ENCODE data around the gene NDUFB7.

Gene NDUFB7

DNA sequence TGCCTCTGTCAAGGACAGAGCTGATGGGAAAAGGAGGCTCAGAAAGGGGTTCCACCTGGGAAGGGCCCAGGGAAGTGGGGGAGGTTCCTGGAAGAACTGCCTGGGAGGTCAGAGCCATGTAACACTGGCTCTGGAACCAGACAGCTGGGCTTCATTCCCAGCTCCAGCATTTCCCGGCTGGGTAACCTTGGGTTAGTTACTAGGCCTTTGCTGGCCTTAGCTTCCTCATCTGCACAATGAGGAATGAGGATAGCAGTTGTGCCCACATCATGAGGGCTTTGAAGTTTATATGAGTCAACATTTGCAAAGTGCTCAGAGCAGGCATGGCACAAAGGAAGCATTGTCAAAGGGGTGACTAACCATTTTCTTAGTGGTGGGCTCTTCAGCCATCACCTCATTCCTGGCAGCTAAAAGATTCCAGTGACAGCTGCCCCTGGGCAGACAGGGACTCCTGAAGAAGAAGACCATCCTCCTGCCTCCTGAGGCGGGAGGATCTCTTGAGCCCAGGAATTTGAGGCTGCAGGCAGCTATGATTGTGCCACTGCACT is 51.9 kb downstream of the NDUFB7 start:
- DNase-seq: no peak

DNA sequence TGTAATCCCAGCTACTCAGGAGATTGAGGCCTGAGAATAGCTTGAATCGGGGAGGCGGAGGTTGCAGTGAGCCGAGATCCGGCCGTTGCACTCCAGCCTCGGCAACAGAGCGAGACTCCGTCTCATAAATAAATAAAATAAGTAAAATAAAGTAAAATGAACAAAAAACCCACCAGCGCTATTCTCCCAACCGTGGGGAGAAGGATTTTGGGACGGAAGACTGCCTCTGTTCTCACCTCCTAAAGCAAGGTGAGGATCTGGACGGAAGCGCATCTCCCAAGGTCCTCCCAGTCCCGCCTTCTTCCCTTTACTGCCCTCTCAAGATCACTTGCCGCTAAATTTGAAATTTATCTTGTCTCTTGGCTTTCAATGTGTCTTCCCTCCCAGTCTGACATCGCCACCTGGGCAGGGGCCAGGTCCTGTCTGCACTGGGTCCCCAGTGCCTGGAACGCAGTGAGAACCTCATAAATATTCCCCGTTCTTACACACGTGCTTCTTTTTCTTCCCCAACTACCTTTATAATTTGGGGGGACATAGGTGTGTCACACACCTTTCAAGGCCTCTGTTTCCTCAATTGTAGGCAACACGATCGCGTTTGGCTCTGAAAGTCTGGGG is 52.5 kb downstream of the NDUFB7 start:
- no peak for DNase-seq

DNA sequence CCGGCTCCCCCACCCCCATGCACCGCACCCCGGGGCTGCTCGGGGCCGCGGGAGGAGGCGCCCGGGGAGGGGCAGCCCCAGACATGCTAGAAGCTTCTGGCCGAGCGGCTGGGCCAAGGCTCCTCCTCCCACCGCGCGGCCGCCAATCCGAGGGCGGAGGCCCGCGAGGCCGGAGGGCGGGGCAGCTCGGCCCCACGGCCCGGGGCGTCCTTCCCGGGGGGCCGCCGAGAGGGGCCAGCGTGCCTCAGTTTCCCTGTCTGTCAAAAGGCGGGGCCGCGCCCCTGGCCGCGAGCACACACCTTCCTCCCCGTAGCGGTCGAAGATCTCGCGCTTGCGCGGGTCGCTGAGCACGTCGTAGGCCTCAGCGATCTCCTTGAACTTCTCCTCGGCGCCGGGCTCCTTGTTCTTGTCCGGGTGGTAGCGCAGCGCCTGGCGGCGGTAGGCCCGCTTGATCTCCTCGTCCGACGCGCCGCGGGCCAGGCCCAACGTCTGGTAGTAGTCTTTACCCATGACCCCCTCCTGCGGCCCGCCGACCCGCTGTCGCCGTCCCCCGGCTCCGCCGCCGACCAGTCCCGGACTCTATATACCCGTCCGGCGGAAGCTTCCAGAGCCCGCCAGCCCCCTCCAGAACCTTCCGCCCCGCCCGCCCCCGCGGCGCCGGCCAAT is 53.9 kb downstream of the NDUFB7 start, which contains the start of gene DNAJB1:
Gene DNAJB1 (minus strand): TSS at position 558 of the 666 bp plus-strand sequence. CDS start 48 bp downstream, at position 510.
- no peak for DNase-seq

DNA sequence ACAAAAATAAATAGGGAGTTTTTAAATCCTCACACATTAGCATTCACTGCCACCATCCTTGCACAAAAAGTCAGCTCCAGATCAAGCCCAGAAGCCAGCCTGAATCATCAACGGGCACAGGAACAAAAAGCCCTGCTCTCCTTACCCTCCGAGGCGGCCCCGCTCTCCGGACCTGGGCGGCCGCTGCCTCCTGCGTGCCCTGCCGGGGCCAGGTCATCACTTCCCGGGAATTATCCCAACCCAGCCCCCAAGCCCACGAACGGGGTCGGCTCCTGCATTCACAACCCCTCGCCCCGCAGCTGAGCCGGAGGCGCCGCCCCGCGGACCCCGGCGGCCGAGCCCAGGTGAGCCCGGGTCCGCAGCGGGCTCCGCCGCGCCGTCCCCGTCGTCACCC is 54.4 kb downstream of the NDUFB7 start:
- no peak for DNase-seq

DNA sequence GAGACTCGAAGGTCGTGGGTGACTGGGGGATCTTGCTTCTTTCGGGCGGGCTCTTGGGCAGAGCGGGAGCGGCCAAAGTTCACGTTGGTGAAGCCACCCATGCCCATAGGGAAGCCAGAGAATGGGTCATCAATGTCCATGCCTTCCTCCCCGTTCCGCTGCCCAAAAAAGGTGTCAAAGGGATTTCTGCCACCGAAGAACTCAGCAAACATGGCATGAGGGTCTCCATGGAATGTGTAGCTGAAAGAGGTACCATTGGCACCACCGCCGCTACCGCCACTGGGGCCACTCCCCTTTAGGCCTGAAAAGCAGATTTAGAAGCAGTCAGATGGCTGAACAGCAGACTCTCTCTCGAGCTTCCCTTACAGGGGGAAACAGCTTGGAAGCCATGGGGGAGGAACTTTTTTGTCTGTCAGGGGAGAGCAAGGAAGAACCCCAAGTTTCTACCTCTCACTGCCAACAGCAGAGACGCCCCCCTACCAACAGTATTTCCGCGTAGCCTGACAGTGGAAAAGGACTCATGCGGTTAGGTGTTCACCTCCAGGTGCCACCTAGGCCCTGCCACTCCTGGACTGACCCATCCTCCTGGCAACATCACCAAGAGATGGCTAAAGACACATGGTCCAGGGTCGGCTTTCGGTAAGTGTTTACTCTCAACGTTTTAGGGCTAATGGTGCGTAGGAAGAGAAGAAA is 55.0 kb downstream of the NDUFB7 start:
- no peak for DNase-seq

Data from NCI-H1694 (cell line).